ENCODE measurements around the gene LDHB. TPM values are rescaled to one million over a fixed set of nuclear protein-coding genes. Genes with fewer than 3 reads are reported as not detected.
"Not testable (repeated sequence)": the region's sequence is repeated elsewhere in the genome, so short reads cannot be mapped to it uniquely, and the experiment has no call there.

LDHB gene
- total RNA-seq, 2 experiments from 2014 or later, result 1,684 to 1,884 TPM

DNA sequence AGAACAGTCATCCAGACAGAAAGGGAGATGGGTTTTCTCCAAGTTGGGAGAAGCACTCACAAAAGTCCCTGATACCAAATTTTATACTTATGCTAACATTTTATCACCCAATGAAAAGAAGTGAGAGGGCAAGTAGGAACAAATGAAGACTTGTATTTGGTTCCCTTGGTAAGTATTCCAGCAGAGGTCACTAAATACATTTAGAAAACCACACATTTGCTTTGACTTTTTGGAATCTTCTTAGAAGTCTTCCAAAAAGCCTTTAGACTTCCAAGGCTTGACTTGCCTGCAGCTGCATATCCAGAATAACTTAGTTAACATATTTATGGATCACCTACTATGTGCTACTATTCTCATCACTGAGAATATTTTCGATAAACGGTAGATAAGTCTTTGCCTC, 49.9 kb downstream of the LDHB start:
- no peaks in the 10 kb centered on the region for H3K9me3 Mint-ChIP-seq
- no peak for DNase-seq
- no peak overlapping the region for H3K4me3 Mint-ChIP-seq
- no peaks in the 10 kb centered on the region for H3K36me3 Mint-ChIP-seq
- no peak overlapping the region for H3K27ac Mint-ChIP-seq
- no peaks in the 10 kb centered on the region for H3K27me3 Mint-ChIP-seq
- H3K4me1 Mint-ChIP-seq (ENCODE audit: low read depth), result peaks cover 2% of the 10 kb centered on the region
- intact Hi-C loops (cut with micrococcal nuclease), result loop anchor here (1.0 kb wide), 1 partner anchor 73 kb away; no protein-coding TSS in a partner anchor
- ChIA-PET CTCF (interaction anchor here (1.2 to 1.4 kb wide), 2 partner anchors 71 to 73 kb away, joined by 3 to 10 read pairs; no protein-coding TSS in a partner anchor), POLR2A (no interaction called here)

GRCh38 chr12:21606175-21606574, 51.5 kb downstream of the LDHB start:
- no peak overlapping the region for H3K4me3 Mint-ChIP-seq
- no peaks in the 10 kb centered on the region for H3K36me3 Mint-ChIP-seq
- no peaks in the 10 kb centered on the region for H3K4me1 Mint-ChIP-seq (ENCODE audit: low read depth)
- H3K27ac Mint-ChIP-seq, result no peak overlapping the region
- POLR2A ChIA-PET, result no interaction called here
- no peaks in the 10 kb centered on the region for H3K27me3 Mint-ChIP-seq
- no peak for DNase-seq
- H3K9me3 Mint-ChIP-seq, result no peaks in the 10 kb centered on the region
- intact Hi-C loops (cut with micrococcal nuclease), result no loop called here
- CTCF ChIA-PET, result interaction anchor here (1.3 kb wide), 1 partner anchor 74 kb away, joined by 3 read pairs; no protein-coding TSS in a partner anchor

GRCh38 chr12:21604245-21605101, 53.2 kb downstream of the LDHB start, which contains the start of gene GYS2:
TSS of gene GYS2 (minus strand) at chr12:21604847. CDS start at chr12:21604592, 255 bp downstream.
- ChIA-PET POLR2A (no interaction called here), CTCF (no interaction called here)
- intact Hi-C loops (cut with micrococcal nuclease), result no loop called here

GRCh38 chr12:21602774-21603173, 54.9 kb downstream of the LDHB start:
- H3K9me3 Mint-ChIP-seq, result no peaks in the 10 kb centered on the region
- no peaks in the 10 kb centered on the region for H3K27me3 Mint-ChIP-seq
- intact Hi-C loops (cut with micrococcal nuclease), result no loop called here
- no peak for DNase-seq
- H3K4me1 Mint-ChIP-seq (ENCODE audit: low read depth), result no peaks in the 10 kb centered on the region
- no peaks in the 10 kb centered on the region for H3K36me3 Mint-ChIP-seq
- H3K4me3 Mint-ChIP-seq, result no peak overlapping the region
- CTCF ChIA-PET, result no interaction called here
- POLR2A ChIA-PET, result no interaction called here
- no peak overlapping the region for H3K27ac Mint-ChIP-seq

More at GRCh38 chr12:21604245-21605101, 53.2 kb downstream of the LDHB start, which contains the start of gene GYS2:
- H3K27ac Mint-ChIP-seq, result no peak within 1 kb of the TSS
- no peaks in the 10 kb centered on the region for H3K9me3 Mint-ChIP-seq
- no peaks in the 10 kb centered on the region for H3K36me3 Mint-ChIP-seq
- H3K4me1 Mint-ChIP-seq (ENCODE audit: low read depth), result no peaks in the 10 kb centered on the region
- no peak within 1 kb of the TSS for H3K4me3 Mint-ChIP-seq
- no peaks in the 10 kb centered on the region for H3K27me3 Mint-ChIP-seq
- DNase-seq, result no peak

GRCh38 chr12:21600196-21600595, 57.4 kb downstream of the LDHB start:
- Mint-ChIP-seq H3K27ac (no peak overlapping the region), H3K27me3 (no peaks in the 10 kb centered on the region), H3K4me3 (no peak overlapping the region), H3K9me3 (peaks cover 2% of the 10 kb centered on the region), H3K4me1 (ENCODE audit: low read depth) (no peaks in the 10 kb centered on the region), H3K36me3 (no peaks in the 10 kb centered on the region)
- intact Hi-C loops (cut with micrococcal nuclease), result no loop called here
- POLR2A ChIA-PET, result no interaction called here
- CTCF ChIA-PET, result no interaction called here
- no peak for DNase-seq

DNA sequence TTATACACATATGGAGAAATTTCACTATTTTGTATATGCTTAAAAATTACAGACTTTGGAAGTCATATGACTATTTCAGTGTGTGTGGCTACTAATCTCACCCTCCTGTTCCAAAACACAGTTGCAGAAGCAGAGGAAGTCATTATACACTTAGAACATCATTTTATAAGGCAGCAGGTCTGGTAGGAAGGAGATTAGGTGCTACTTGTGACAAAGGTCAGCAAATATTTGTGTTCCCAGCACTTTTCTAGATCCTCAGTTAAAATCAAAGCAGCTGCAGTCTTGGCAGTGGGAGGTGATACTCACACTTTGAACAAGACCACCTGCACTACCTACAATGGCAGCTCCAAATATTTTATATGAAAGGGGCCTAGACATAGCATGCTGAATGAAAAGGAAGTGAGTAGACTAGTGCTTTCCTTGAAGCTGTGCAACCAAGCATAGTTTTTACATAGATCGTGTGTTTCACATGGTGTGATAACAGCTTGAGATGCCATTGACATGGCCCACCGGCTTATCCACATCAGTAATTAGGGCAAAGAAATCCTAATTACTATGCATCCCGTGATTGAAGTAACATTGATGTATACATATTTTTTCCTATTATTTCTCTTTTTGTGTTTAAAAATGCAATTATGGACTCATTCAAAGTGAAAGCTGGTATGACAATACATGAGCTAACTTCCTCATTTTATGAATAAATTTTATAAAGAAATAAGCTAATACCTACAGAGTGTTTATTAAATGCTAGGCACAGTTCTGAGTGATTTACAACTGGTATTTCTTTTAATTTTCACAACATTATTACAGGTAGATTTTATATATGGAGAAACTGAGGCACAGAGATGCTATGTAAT, 58.3 kb downstream of the LDHB start:
- no peaks in the 10 kb centered on the region for H3K36me3 Mint-ChIP-seq
- no peaks in the 10 kb centered on the region for H3K4me1 Mint-ChIP-seq (ENCODE audit: low read depth)
- H3K27me3 Mint-ChIP-seq, result no peaks in the 10 kb centered on the region
- ChIA-PET POLR2A (interaction anchor here (0.5 kb wide), 1 partner anchor 130 kb away, joined by 3 read pairs; no protein-coding TSS in a partner anchor), CTCF (no interaction called here)
- no peak overlapping the region for H3K4me3 Mint-ChIP-seq
- intact Hi-C loops (cut with micrococcal nuclease), result no loop called here
- H3K9me3 Mint-ChIP-seq, result peaks cover 2% of the 10 kb centered on the region
- no peak overlapping the region for H3K27ac Mint-ChIP-seq
- DNase-seq, result no peak

DNA sequence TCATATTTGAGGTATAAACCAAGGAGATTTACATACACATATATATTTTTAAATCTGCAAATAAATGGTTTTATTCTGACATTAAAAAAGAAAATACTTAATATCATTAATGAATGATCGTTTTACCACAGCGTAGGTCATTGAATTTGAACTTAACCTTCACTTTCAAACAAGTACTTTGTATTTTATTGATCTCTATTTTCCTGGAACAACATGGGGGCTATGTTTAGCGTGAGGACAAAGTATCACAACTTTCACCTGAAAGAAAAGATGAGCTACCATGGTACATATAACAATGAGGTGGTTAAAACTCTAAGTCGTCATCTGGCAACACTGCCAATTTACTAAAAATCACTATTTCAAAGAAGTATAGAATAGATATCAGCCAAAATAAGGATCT, 59.0 kb downstream of the LDHB start:
- H3K9me3 Mint-ChIP-seq, result peaks cover 2% of the 10 kb centered on the region
- POLR2A ChIA-PET, result no interaction called here
- H3K27ac Mint-ChIP-seq, result no peak overlapping the region
- no peak for DNase-seq
- H3K36me3 Mint-ChIP-seq, result no peaks in the 10 kb centered on the region
- H3K27me3 Mint-ChIP-seq, result no peaks in the 10 kb centered on the region
- intact Hi-C loops (cut with micrococcal nuclease), result no loop called here
- no peaks in the 10 kb centered on the region for H3K4me1 Mint-ChIP-seq (ENCODE audit: low read depth)
- H3K4me3 Mint-ChIP-seq, result no peak overlapping the region
- CTCF ChIA-PET, result interaction anchor here (0.6 kb wide), 1 partner anchor 1086 kb away, joined by 3 read pairs; no protein-coding TSS in a partner anchor

- POLR2A ChIA-PET; H3K27me3 Mint-ChIP-seq; H3K4me1 Mint-ChIP-seq (ENCODE audit: low read depth); CTCF ChIA-PET; DNase-seq; H3K36me3 Mint-ChIP-seq; intact Hi-C loops (cut with micrococcal nuclease); H3K27ac Mint-ChIP-seq; H3K4me3 Mint-ChIP-seq: not testable (repeated sequence)
- H3K9me3 Mint-ChIP-seq, result peaks cover 18% of the 10 kb centered on the region
Observed at GRCh38 chr12:21595356-21595755, 62.3 kb downstream of the LDHB start.

- ChIA-PET POLR2A (no interaction called here), CTCF (no interaction called here)
- Mint-ChIP-seq H3K4me3 (no peak overlapping the region), H3K9me3 (no peaks in the 10 kb centered on the region), H3K4me1 (ENCODE audit: low read depth) (no peaks in the 10 kb centered on the region), H3K27me3 (peaks cover 3% of the 10 kb centered on the region), H3K36me3 (no peaks in the 10 kb centered on the region), H3K27ac (no peak overlapping the region)
- no peak for DNase-seq
- intact Hi-C loops (cut with micrococcal nuclease), result no loop called here
Observed at GRCh38 chr12:21585485-21585884, 72.2 kb downstream of the LDHB start.

Other genes starting within 250 kb of the LDHB start
- gene PYROXD1, start 220.2 kb downstream of the LDHB start, total RNA-seq, result 10 to 100 TPM; 31.2 to 31.4 TPM
- gene RECQL, start 156.2 kb downstream of the LDHB start, total RNA-seq, result 100 to 1,000 TPM; 112 to 114 TPM
- 10 to 100 TPM; 43.6 to 45.2 TPM for gene GOLT1B, start 156.1 kb downstream of the LDHB start, total RNA-seq
- gene SPX, start 131.5 kb downstream of the LDHB start, total RNA-seq, result under 1 TPM; 0.36 to 0.94 TPM
- not detected for gene GYS2, start 53.0 kb downstream of the LDHB start, total RNA-seq
- not detected for gene KCNJ8, start 116.9 kb upstream of the LDHB start, total RNA-seq